AG04449 (cell line): Measurements from ENCODE around the gene LONP2.

ENCODE experiments used
- CTCF ChIA-PET: fragments of 350-600 bp; formaldehyde crosslinking; extraction: SDS; loops from one replicate; lab custom pipeline; 2021; ENCODE audit warnings: antibody characterized with exemption; lab: Yijun Ruan, JAX
- POLR2A ChIA-PET: fragments of 400-600, 350-600 bp; formaldehyde crosslinking; extraction: SDS; loops from one replicate; lab custom pipeline; 2020; ENCODE audit warnings: antibody characterized with exemption, inconsistent platforms; lab: Yijun Ruan, JAX
- DNase-seq: peaks from one replicate; pipeline ENCODE4 v3.0.0-alpha.2; 2010; ENCODE audit warnings: low read depth, low spot score
- H3K4me3 ChIP-seq: 2 replicates; pipeline ENCODE4 v1.5.1; 2011; ENCODE audit warnings: low read depth, mild to moderate bottlenecking, control low read depth, low read length
- CTCF ChIP-seq: IDR thresholded peaks from one replicate; pipeline ENCODE4 v1.5.1; 2011; ENCODE audit warnings: mild to moderate bottlenecking, moderate library complexity, low read length, control low read depth, inconsistent platforms; ENCODE audit not compliant: insufficient read depth; ENCODE audit errors: missing control alignments

The LONP2 gene

DNA sequence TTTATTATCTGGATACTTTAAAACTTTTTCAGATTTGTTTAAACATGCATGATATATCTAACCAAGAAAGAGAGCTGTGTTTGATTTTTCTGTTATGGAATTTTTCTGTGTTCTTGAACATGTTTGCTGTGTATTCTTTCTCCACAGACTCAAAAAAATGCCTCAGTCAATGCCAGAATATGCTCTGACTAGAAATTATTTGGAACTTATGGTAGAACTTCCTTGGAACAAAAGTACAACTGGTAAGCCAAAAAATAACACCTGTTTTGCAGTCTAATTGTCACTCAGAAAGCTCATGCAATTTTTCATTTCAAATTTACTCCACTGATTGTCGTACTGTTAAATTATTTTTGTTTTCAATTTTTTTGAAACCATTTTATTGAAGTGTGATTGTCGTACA lies 18.5 kb downstream of the LONP2 start:
- no peak overlapping the region for H3K4me3 ChIP-seq
- ChIA-PET POLR2A (no interaction called here), CTCF (interaction anchor here (0.7 to 1.8 kb wide), 6 partner anchors 9 to 361 kb away, joined by 3 to 6 read pairs (median 3); partner anchors contain the start of gene ABCC11)
- no peak for DNase-seq
- no peak for TF ChIP-seq CTCF

GRCh38 chr16:48269011-48269410 lies 24.9 kb downstream of the LONP2 start:
- ChIA-PET POLR2A (no interaction called here), CTCF (interaction anchor here (1.2 to 1.4 kb wide), 2 partner anchors 273 to 361 kb away, joined by 3 to 6 read pairs; no protein-coding TSS in a partner anchor)
- no peak overlapping the region for H3K4me3 ChIP-seq
- no peak for TF ChIP-seq CTCF
- DNase-seq, result no peak

- H3K4me3 ChIP-seq, result no peak overlapping the region
- CTCF ChIA-PET, result interaction anchor here (0.6 to 1.6 kb wide), 3 partner anchors 9 to 357 kb away, joined by 3 to 8 read pairs (median 4); no protein-coding TSS in a partner anchor
- TF ChIP-seq CTCF, result no peak
- POLR2A ChIA-PET, result no interaction called here
- DNase-seq, result peak; percentile 12
These were observed 27.6 kb downstream of the LONP2 start for GRCh38 chr16:48271728-48272127.

DNA sequence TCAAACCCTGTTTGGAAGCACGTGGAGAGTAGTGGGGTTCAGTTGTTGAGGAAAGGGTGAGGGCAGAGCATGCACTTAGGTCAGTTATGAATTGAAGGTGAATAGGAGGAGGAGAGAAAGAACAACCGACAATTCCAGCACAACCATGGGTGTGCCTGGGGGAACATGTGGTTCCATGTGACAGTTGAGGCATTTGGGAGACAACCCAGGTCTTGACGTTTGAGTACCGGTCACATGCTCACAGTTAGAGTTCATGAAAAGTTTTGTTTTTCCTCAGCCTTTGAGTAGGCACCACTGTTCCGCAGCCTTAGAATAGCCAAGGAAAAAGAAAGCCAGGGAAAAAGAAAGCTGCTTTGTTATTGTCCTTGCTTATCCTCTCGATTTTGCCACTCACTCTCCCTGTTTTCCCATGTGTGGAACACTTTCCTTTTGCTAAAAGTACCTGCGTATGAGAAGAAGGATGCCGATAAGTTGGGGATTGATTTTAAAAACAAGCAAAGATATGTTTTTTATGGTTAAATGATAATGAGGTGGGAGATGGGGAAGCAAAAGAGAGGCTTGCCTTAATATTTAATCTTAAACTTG lies 28.8 kb downstream of the LONP2 start:
- ChIA-PET CTCF (interaction anchor here (1.2 kb wide), 1 partner anchor 357 kb away, joined by 5 read pairs; no protein-coding TSS in a partner anchor), POLR2A (no interaction called here)
- no peak overlapping the region for H3K4me3 ChIP-seq
- no peak for DNase-seq
- no peak for TF ChIP-seq CTCF

DNA sequence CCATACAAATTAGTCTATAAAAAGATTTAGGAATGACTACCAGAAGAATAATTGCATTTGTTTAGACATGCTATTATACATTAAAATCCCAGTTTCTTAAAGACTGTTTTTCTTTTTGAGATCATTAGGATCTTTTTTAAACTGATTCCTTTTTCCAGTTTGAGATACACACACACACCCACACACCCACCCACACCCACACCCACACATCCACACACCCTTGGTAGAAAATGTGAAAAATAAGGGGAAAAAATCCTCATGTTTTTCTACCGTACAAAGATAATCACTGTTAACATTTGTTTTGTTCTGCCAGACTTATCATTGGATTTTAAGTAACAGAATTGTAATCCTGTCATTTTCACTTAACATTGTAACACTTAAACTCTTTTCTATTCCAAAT lies 30.4 kb downstream of the LONP2 start:
- POLR2A ChIA-PET, result no interaction called here
- no peak for TF ChIP-seq CTCF
- no peak overlapping the region for H3K4me3 ChIP-seq
- DNase-seq, result no peak
- CTCF ChIA-PET, result interaction anchor here (1.0 kb wide), 1 partner anchor 349 kb away, joined by 4 read pairs; no protein-coding TSS in a partner anchor

- H3K4me3 ChIP-seq, result no peak overlapping the region
- DNase-seq, result no peak
- CTCF ChIA-PET, result no interaction called here
- TF ChIP-seq CTCF, result no peak
- POLR2A ChIA-PET, result no interaction called here
These were observed 32.0 kb downstream of the LONP2 start for GRCh38 chr16:48276102-48276501.
